Prostate gland (tissue), 2 donors: Measurements from ENCODE around the gene ESYT2. TPM values are rescaled to one million over a fixed set of nuclear protein-coding genes. Genes with fewer than 3 reads are reported as not detected.

Experiments
- DNase-seq: peaks from one replicate; pipeline ENCODE4 v3.0.0-alpha.2; 2019; ENCODE audit warnings: low spot score
- H3K27ac ChIP-seq, 2 donors: fragments of 200-600 bp; sonication (generic); 2 replicates each; pipeline ENCODE4 v1.5.1; 2017 to 2019
- H3K27me3 ChIP-seq: fragments of 200-600 bp; sonication (generic); replicated peaks from 2 replicates; pipeline ENCODE4 v1.5.1; 2019; ENCODE audit not compliant: insufficient read depth
- H3K36me3 ChIP-seq, 2 donors: fragments of 200-600 bp; sonication (generic); 1 replicate in 1 of 2; 2 replicates in 1 of 2; pipeline versions ENCODE4 v1.5.1 to v1.8.1; 2017 to 2019
- H3K4me1 ChIP-seq: fragments of 200-600 bp; sonication (generic); replicated peaks from 2 replicates; pipeline ENCODE4 v1.5.1; 2019
- H3K4me3 ChIP-seq, 2 donors: fragments of 200-600 bp; sonication (generic); 2 replicates each; pipeline ENCODE4 v1.5.1; 2017 to 2019
- H3K9me3 ChIP-seq: fragments of 200-600 bp; sonication (generic); 2 replicates; pipeline ENCODE4 v1.5.1; 2017
- POLR2A ChIP-seq: fragments of 450-650 bp; IDR thresholded peaks from one replicate; pipeline ENCODE4 v1.6.1; 2016; ENCODE audit warnings: antibody characterized with exemption, mild to moderate bottlenecking
- POLR2AphosphoS5 ChIP-seq: sonication (generic); formaldehyde crosslinking; IDR thresholded peaks from one replicate; pipeline ENCODE4 v1.6.1; 2017; ENCODE audit warnings: antibody characterized with exemption
- WGBS: methylation state at CpG from one replicate; pipeline ENCODE4 v1.1.5; 2018; 5-methylcytosine and 5-hydroxymethylcytosine counted together
- intact Hi-C: fragments of 100-400 bp; cut with DNase I; formaldehyde crosslinking; loops from one replicate; pipeline ENCODE4 v1.14.2; 2022
- total RNA-seq, 2 donors: library from RNA; depleted of rRNA; stranded (reverse); fragments of >200 nt; gene quantifications; one replicate each; pipeline ENCODE4 v1.1.0, GENCODE V29; 2016
- TF ChIP-seq, protein P1 (sequence below), 4 experiments: fragments of 200-600 bp in 2 of 4; fragments of 450-650 bp in 2 of 4; sonication (generic) in 2 of 4; IDR thresholded peaks; 1 replicate in 3 of 4; 2 replicates in 1 of 4; pipeline ENCODE4 v1.5.1; 2016 to 2019; ENCODE audit warnings: antibody characterized with exemption in 4 of 4, mild to moderate bottlenecking in 2 of 4, moderate library complexity in 2 of 4

Gene ESYT2
- total RNA-seq, 2 donors from 2014 or later = 60.8 to 75.1 TPM

DNA sequence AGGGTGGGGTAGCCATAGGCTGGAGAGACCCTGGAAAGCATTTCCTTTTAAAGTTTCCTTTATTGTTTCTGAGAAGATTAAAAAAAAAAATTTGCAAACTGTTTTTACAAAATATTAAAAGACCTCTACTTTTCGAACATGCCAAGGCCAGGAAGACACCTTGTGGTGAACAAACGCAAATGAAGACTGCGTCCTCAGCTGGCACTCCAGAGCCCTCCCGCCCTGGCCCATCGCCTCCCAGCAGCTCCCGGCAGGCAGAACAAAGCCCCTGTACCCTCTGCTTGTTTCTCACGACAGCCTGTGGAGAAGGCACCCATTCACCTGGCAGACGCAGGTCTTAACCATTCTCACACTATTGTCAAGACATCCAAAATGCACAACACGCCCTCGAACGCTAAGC lies 56.4 kb downstream of the ESYT2 start:
- 89% methylated on average over 11 of the region's 11 CpGs for WGBS
- H3K36me3 ChIP-seq = no peaks in the 10 kb centered on the region
- H3K4me3 ChIP-seq = no peak overlapping the region
- H3K9me3 ChIP-seq = no peaks in the 10 kb centered on the region
- intact Hi-C loops = no loop called here
- H3K27ac ChIP-seq = no peak overlapping the region
- no peak for DNase-seq
- TF ChIP-seq POLR2AphosphoS5 = no peak
- TF ChIP-seq, protein P1, sequence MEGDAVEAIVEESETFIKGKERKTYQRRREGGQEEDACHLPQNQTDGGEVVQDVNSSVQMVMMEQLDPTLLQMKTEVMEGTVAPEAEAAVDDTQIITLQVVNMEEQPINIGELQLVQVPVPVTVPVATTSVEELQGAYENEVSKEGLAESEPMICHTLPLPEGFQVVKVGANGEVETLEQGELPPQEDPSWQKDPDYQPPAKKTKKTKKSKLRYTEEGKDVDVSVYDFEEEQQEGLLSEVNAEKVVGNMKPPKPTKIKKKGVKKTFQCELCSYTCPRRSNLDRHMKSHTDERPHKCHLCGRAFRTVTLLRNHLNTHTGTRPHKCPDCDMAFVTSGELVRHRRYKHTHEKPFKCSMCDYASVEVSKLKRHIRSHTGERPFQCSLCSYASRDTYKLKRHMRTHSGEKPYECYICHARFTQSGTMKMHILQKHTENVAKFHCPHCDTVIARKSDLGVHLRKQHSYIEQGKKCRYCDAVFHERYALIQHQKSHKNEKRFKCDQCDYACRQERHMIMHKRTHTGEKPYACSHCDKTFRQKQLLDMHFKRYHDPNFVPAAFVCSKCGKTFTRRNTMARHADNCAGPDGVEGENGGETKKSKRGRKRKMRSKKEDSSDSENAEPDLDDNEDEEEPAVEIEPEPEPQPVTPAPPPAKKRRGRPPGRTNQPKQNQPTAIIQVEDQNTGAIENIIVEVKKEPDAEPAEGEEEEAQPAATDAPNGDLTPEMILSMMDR (IDR thresholded peaks at IDR 0.05) = no peak
- TF ChIP-seq POLR2A = no peak
- H3K4me1 ChIP-seq = no peaks in the 10 kb centered on the region
- H3K27me3 ChIP-seq = no peaks in the 10 kb centered on the region

DNA sequence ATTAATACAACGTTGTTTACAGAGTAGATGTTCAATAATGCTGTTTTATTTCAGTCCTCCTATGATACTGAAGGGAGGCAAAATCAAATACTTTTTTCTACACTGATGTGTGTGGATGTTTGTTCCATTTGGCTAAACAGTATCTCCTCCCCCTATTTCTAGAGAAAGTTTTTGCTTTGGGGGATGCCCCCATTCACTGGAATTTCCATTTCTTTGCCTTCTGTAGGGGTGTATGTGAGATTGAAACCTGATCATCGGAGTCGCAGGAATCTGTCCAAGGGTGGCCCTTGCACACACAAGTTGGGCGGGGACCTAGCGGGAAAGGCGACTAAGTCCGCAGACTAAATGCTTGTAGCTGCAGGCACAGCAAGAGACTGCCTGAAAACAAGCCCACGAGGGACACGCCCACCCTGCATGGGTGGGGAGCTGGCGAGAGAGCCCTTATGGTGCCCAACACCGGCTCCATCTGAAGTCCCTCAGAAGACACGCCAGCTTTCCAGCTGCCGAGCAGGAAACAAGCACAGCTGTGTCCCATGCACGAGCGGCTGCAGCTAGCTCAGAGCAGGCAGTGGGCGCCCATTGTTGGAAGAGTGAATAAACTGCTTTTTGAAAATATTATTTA lies 58.0 kb downstream of the ESYT2 start:
- TF ChIP-seq, protein P1 (IDR thresholded peaks at IDR 0.05) = no peak
- TF ChIP-seq POLR2A = no peak
- TF ChIP-seq POLR2AphosphoS5 = no peak
- 82% methylated on average over 16 of the region's 16 CpGs for WGBS
- H3K9me3 ChIP-seq = no peaks in the 10 kb centered on the region

DNA sequence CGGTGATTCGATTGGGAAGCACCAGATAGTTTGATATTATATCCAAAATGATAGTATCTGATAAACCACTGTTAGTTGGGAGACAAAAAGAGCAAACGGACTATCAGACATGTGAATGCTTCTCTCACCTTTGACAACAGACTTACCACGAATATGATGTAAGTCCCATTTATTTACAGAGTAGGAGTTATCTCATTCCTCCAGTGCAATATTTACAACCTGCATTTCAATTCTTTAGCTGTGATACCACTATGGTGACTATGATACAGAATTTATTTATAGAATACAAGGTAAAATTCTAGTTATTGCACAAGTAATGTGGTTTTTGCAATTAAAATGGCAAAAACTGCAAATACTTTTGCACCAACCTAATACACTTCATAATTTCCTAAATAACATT lies 61.6 kb downstream of the ESYT2 start:
- Histone ChIP-seq H3K36me3 (no peaks in the 10 kb centered on the region), H3K27ac (no peak overlapping the region), H3K4me1 (no peaks in the 10 kb centered on the region), H3K4me3 (no peak overlapping the region), H3K27me3 (no peaks in the 10 kb centered on the region), H3K9me3 (no peaks in the 10 kb centered on the region)
- no peak for DNase-seq
- intact Hi-C loops = no loop called here
- TF ChIP-seq, protein P1 (IDR thresholded peaks at IDR 0.05) = no peak
- TF ChIP-seq POLR2AphosphoS5 = no peak
- TF ChIP-seq POLR2A = no peak
- WGBS = 79% methylated on average over 4 of the region's 4 CpGs

More for the DNA sequence above, 58.0 kb downstream of the ESYT2 start:
- no peak for DNase-seq
- Histone ChIP-seq H3K4me3 (no peak overlapping the region), H3K27ac (no peak overlapping the region), H3K36me3 (no peaks in the 10 kb centered on the region), H3K27me3 (no peaks in the 10 kb centered on the region), H3K4me1 (no peaks in the 10 kb centered on the region)
- intact Hi-C loops = no loop called here

DNA sequence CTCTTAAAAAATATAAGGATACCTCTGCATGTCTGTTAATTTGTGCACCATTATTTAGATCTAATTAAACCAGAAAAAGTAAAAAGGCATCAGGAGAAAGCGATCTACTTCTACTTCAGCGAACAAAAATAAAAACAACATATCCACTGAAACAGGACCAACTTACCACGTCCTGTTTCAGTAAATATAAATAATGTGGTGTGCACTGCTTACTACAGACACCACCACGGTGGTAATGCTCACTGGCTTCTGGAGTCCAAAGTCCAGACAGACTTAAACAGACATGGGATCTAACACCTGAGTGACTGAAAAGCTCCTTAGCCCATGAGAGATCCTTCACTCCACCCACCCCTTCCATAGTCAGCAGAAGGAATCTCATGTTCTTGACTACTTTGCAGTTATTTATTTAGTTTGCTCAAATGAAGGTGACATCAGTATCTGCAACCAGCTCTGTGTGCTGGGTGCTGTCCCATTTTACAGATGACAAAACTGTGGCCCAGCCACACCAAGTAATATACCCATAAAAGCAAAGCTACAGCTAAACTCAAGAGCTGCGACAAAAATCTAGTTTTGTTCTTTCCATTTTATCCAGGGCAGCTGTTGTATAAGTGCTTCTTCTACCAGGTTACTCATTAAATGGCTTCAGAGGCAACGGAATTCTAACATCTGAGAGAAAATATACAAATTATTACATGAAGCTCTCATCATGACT lies 62.6 kb downstream of the ESYT2 start:
- intact Hi-C loops = no loop called here
- Histone ChIP-seq H3K36me3 (no peaks in the 10 kb centered on the region), H3K4me1 (no peaks in the 10 kb centered on the region), H3K27ac (no peak overlapping the region), H3K27me3 (no peaks in the 10 kb centered on the region), H3K4me3 (no peak overlapping the region), H3K9me3 (no peaks in the 10 kb centered on the region)
- TF ChIP-seq, protein P1 (IDR thresholded peaks at IDR 0.05) = no peak
- TF ChIP-seq POLR2A (no peak), POLR2AphosphoS5 (no peak)
- WGBS = 87% methylated on average over 6 of the region's 6 CpGs
- DNase-seq = no peak

DNA sequence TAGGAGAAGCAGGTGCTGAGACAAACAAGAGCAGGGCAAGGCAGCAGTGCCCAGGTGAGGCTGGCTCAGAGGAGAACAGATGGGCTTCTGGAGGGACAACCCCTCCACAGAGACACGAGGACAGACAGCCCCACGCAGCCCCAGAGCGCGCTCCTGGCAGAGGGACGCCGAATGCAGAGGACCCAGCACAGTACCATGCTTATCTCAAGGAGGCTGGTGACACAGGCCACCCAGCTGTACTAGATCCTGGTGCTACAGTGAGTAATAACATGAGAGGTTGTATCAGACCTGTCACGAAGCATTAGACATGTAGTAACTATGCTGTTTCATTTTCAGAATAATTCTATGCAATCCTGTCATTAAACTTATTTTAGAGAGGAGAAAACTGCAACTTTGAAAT lies 64.3 kb downstream of the ESYT2 start:
- intact Hi-C loops = no loop called here
- whole genome bisulfite sequencing = 97% methylated on average over 7 of the region's 7 CpGs
- Histone ChIP-seq H3K27ac (no peak overlapping the region), H3K4me3 (no peak overlapping the region), H3K4me1 (no peaks in the 10 kb centered on the region), H3K36me3 (no peaks in the 10 kb centered on the region), H3K27me3 (no peaks in the 10 kb centered on the region), H3K9me3 (no peaks in the 10 kb centered on the region)
- no peak for DNase-seq
- TF ChIP-seq POLR2A (no peak), POLR2AphosphoS5 (no peak)
- TF ChIP-seq, protein P1 (IDR thresholded peaks at IDR 0.05) = no peak
